DND-41 (cell line): Measurements from ENCODE around the gene IKZF2.

Source experiments
- EZH2 ChIP-seq: IDR thresholded peaks from 3 replicates; pipeline ENCODE4 v1.6.1; 2012; ENCODE audit warnings: borderline replicate concordance, low read depth, mild to moderate bottlenecking, moderate library complexity, low read length, inconsistent platforms; ENCODE audit not compliant: severe bottlenecking
- TF ChIP-seq, protein P1 (sequence below): IDR thresholded peaks from 2 replicates; pipeline ENCODE4 v1.5.1; 2012; ENCODE audit warnings: borderline replicate concordance, low read length, moderate library complexity, mild to moderate bottlenecking; ENCODE audit not compliant: poor library complexity, severe bottlenecking; ENCODE audit errors: extremely low read depth

DNA sequence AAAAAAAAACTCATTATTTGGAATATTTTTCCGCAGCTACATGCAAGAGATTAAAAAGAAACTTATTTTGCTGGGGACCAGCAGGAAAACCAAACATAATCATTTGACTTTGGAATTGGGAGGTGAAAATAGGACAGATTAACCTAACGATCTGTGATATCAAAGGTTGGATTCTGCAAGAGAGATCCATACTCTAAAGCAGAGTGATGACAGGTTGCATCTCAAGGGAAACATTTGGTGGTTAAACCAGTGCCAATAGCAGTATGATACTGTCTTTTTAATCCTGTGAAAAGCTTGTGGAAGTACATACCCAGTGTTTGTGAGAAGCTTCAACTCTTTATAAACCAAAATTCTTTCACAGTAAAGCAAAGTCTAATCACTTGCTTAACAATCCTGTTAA, 5.3 kb upstream of the IKZF2 start:
- TF ChIP-seq, protein P1, sequence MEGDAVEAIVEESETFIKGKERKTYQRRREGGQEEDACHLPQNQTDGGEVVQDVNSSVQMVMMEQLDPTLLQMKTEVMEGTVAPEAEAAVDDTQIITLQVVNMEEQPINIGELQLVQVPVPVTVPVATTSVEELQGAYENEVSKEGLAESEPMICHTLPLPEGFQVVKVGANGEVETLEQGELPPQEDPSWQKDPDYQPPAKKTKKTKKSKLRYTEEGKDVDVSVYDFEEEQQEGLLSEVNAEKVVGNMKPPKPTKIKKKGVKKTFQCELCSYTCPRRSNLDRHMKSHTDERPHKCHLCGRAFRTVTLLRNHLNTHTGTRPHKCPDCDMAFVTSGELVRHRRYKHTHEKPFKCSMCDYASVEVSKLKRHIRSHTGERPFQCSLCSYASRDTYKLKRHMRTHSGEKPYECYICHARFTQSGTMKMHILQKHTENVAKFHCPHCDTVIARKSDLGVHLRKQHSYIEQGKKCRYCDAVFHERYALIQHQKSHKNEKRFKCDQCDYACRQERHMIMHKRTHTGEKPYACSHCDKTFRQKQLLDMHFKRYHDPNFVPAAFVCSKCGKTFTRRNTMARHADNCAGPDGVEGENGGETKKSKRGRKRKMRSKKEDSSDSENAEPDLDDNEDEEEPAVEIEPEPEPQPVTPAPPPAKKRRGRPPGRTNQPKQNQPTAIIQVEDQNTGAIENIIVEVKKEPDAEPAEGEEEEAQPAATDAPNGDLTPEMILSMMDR, result no peak
- TF ChIP-seq EZH2, result no peak
